HG03039 (cell line): Measurements from ENCODE around the gene MARVELD1.

ENCODE experiments used
- ATAC-seq: cut with Tn5 transposase; IDR thresholded peaks from one replicate; pipeline ENCODE4 v1.9.1; 2021; ENCODE audit warnings: mild to moderate bottlenecking, moderate library complexity; ENCODE audit not compliant: unreplicated experiment

Gene MARVELD1

DNA sequence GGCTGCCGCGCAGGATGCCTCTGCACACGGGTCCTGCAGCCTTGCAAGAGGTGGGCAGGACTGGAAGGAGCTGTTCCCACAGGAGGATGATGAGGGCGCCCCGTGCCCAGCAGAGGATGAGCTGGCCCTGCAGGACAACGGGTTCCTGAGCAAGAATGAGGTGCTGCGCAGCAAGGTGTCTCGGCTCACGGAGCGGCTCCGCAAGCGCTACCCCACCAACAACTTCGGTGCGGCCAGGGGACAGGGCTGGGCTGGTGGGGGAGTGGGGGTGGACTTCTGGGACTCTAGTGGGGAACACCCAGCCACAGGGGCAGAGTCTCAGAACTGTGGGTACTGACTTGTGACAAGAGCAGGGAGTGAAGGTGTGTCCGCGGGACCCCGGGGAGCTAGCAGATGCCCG is 39.4 kb downstream of the MARVELD1 start:
- ATAC-seq: no peak

- ATAC-seq: no peak
These were observed 41.2 kb downstream of the MARVELD1 start for GRCh38 chr10:97754726-97755125.

GRCh38 chr10:97755718-97756117 is 42.2 kb downstream of the MARVELD1 start:
- no peak for ATAC-seq

DNA sequence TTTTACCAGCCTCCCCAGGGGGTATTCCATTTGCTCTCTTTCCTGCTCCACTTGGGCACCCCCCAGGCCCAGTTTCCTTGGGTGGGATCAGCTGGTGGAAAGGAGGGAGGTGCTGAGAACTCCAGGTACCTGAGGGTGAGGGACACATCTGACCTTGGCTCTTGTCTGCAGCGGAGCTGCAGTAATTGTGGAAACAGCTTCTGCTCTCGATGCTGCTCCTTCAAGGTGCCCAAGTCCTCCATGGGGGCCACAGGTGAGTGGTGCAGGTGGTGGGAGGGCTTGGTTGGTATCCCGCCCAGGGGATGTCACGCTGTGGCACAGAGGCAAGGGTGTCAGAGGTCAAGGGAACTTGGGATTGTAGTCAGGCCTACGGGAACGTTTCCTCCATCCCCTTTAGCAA is 43.9 kb downstream of the MARVELD1 start:
- ATAC-seq: no peak

DNA sequence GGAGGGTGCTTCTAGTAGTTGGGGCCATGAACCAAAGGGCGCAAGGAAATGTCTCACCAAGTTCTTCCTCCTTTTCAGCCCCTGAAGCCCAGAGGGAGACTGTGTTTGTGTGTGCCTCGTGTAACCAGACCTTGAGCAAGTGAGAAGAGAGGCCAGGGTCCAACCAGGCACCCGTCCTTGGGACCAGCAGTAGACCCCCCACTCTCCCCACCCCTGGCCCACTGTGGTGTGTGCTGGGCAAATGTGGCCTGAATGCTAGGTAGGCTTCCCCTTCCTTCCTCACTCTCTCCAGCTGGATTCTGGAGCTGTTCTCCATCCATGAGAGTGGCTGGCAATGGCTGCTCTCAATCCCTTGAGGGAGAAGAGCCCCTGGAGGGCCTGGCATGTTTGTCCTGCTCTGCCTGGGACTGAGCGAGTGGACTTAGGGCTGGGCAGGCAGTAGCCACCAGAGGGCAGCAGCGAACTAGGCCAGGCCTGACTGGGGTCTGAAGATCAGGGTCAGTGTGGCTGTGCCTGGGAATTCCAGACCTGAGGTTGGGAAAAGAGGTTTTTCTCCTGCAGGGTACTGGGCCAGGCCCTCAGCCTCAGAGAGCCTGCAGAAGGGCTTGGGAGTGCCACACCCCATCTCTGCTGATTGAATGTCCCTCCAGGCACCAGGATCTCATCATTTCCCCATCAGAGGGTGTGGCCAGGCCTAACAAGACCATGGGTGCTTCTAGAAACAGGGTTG is 45.8 kb downstream of the MARVELD1 start:
- no peak for ATAC-seq

DNA sequence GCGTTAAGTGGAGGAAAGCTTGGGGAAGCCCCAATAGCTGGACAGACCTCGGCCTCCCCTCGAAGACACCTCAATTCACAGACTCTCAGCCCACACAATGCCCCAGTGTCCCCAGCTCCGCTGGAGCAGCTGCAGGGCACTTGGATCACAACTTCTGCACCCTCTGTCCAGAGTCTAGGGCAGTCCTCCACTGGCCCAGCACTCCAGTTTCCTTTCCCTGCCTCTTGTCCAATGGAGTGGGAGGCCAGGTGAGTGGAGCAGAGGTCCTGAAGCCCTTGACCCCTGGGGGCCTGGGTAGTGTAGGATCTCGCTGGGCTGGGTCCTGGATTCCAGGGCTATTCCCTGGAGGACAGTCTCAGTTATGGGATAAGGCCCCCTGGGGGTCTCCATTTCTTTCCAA is 46.4 kb downstream of the MARVELD1 start:
- no peak for ATAC-seq

- no peak for ATAC-seq
These were observed 47.1 kb downstream of the MARVELD1 start for GRCh38 chr10:97760461-97761257.

DNA sequence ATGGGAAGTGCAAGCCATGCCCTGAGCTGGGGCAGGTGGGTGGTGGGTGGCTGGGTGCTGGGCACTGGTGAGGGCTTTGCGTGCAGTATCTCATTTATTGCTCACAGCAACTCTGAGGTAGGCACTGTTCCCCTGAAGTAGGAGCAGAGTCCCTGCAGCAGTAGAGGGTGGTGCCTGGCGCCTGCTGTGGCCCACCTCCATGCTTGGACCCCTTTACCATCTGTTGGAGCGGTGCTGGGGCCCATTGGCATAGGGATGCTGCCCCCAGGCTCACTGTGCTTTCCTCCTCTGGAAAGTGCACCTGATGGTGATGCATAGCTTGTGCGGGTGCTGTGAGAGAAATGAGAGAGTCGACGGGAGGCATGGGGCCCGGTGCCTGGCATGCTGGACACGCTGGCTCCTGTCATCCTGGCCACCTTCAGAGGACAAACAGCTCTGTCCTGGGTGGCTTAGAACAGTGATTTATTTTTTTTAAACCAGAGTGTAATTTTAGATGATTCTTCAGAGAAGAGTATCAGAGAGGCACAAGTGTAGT is 47.9 kb downstream of the MARVELD1 start:
- no peak for ATAC-seq

DNA sequence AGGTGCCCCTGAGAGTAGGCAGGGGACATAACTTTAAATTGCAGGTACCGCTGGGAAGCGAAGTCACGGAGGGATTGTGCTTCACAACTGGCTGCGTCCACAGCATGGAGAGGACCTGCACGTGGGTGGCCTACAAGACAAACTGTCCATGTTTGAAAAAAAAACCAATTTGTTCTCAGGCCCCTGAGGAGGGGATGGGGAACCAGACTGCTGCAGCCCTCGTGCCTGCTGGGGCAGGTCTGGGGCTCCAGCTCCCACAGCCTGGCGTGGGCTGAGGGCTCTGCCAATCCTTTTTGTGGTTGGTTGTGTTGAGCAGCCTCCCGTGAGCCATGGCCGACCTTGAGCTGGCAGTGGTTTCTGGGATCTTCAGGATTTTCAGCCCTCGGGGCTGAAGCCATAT is 48.5 kb downstream of the MARVELD1 start:
- ATAC-seq: no peak

GRCh38 chr10:97762816-97763215 is 49.3 kb downstream of the MARVELD1 start:
- ATAC-seq: no peak

GRCh38 chr10:97763411-97763810 is 49.9 kb downstream of the MARVELD1 start:
- no peak for ATAC-seq

DNA sequence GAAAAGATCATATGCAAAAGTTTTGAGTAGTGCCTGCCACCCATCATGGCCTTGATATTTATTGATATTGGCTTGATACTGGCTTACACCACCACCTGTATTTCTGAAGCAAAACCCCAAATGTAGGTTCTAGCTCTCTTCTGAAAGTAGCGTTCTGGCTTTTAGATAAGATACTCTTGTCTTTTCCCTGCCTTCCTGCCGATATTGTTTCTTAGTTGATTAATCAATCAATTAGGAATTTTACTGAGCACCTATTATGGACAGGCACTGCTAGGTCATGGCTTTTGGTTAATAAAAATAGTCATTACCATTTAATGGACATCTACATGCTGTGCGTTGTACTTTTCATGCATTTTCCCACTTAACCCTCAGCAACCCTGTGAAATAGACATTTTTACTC is 50.4 kb downstream of the MARVELD1 start:
- no peak for ATAC-seq

- ATAC-seq: no peak
These were observed 51.0 kb downstream of the MARVELD1 start for GRCh38 chr10:97764519-97764931.

- no peak for ATAC-seq
These were observed 51.7 kb downstream of the MARVELD1 start for GRCh38 chr10:97765201-97765600.

DNA sequence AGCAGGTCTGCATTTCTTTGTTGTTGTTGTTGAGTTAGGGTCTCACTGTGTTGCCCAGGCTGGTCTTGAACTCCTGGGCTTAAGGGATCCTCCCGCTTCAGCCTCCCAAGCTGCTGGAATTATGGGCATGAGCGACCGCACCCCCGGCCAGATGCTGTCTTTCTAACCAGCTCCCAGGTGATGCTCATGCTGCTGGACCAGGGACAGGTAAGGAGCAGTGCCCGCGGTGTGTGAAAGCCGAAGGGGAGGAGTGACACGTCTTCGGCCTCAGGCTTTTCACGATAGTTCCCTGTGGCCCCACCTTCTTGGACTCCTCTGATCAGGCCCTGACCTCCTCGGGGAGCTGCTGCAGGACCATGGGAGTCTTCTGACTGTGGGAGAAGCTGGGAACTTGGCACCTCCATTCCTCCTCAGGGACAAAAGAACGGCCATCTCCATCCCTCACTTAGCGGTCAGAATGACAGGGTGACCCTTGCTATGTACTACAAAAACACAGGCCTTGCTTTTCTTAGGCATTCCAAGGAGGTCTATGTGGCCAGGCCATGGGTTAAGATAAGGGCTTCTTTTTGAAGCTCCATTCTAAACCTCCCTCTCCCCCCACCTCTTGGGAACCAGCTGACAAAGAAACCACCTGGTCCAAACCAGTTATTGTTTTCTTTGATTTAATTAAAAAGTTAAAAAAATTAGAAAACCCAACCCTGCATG is 52.7 kb downstream of the MARVELD1 start:
- ATAC-seq: no peak

GRCh38 chr10:97766996-97767924 is 53.7 kb downstream of the MARVELD1 start:
- ATAC-seq: no peak
